ENCODE results near the gene C16orf46.

DNA sequence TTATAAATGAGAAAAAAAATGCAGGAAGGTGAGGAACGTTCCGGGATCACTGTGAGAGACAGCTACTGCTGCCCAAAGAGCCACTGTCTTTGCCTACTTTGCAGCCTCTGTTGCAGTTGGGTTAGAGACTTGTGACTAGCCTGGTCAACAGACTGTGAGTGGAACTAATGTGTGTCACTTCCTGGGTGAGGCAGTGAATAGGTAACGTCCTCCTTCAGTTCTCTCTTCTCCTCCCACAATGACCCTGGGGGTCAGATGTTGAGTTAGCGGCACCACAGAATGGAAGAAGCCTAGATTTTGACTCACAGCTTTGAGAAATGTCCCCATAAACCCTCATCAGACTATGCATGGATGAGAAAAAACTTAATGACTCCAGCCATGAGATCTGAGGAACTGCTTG, 5.2 kb downstream of the C16orf46 start:
- TF ChIP-seq, protein P1, sequence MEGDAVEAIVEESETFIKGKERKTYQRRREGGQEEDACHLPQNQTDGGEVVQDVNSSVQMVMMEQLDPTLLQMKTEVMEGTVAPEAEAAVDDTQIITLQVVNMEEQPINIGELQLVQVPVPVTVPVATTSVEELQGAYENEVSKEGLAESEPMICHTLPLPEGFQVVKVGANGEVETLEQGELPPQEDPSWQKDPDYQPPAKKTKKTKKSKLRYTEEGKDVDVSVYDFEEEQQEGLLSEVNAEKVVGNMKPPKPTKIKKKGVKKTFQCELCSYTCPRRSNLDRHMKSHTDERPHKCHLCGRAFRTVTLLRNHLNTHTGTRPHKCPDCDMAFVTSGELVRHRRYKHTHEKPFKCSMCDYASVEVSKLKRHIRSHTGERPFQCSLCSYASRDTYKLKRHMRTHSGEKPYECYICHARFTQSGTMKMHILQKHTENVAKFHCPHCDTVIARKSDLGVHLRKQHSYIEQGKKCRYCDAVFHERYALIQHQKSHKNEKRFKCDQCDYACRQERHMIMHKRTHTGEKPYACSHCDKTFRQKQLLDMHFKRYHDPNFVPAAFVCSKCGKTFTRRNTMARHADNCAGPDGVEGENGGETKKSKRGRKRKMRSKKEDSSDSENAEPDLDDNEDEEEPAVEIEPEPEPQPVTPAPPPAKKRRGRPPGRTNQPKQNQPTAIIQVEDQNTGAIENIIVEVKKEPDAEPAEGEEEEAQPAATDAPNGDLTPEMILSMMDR (IDR thresholded peaks at IDR 0.05): no peak
- no peak for TF ChIP-seq POLR2A (IDR thresholded peaks at IDR 0.05)

All from Peyer's patch (tissue), 4 donors.